Neural progenitor cell (in vitro differentiated cells): ENCODE results near the gene BBX. TPM values are rescaled to one million over a fixed set of nuclear protein-coding genes. Genes with fewer than 3 reads are reported as not detected.

Experiments used
- DNase-seq: peaks from one replicate; pipeline ENCODE4 v3.0.0-alpha.2; 2016; ENCODE audit warnings: low spot score
- H2AFZ ChIP-seq: fragments of 200-600 bp; sonication (generic); replicated peaks from 2 replicates; pipeline ENCODE4 v1.6.1; 2016; ENCODE audit warnings: antibody characterized with exemption
- H3F3A ChIP-seq: fragments of 200-600 bp; sonication (generic); 2 replicates; pipeline ENCODE4 v1.6.1; 2016; ENCODE audit warnings: antibody characterized with exemption, low read depth
- H3K27ac ChIP-seq: fragments of 200-600 bp; sonication (generic); 2 replicates; pipeline ENCODE4 v1.5.1; 2016; ENCODE audit warnings: mild to moderate bottlenecking
- H3K27me3 ChIP-seq: fragments of 200-600 bp; sonication (generic); 2 replicates; pipeline ENCODE4 v1.6.1; 2016; ENCODE audit warnings: mild to moderate bottlenecking, moderate library complexity
- H3K36me3 ChIP-seq: fragments of 200-600 bp; sonication (generic); 2 replicates; pipeline ENCODE4 v1.5.1; 2016
- H3K4me1 ChIP-seq: fragments of 200-600 bp; sonication (generic); 2 replicates; pipeline ENCODE4 v1.6.1; 2016; ENCODE audit warnings: mixed run types
- H3K4me2 ChIP-seq: fragments of 200-600 bp; sonication (generic); 2 replicates; pipeline ENCODE4 v1.6.1; 2016
- H3K4me3 ChIP-seq: fragments of 200-600 bp; sonication (generic); 2 replicates; pipeline ENCODE4 v1.5.1; 2016
- H3K79me2 ChIP-seq: fragments of 200-600 bp; sonication (generic); 2 replicates; pipeline ENCODE4 v1.6.1; 2016; ENCODE audit warnings: low read depth
- H3K9ac ChIP-seq: fragments of 200-600 bp; sonication (generic); 2 replicates; pipeline ENCODE4 v1.6.1; 2016
- H3K9me3 ChIP-seq: fragments of 200-600 bp; sonication (generic); 2 replicates; pipeline ENCODE4 v1.5.1; 2016; ENCODE audit warnings: low read depth
- H4K20me1 ChIP-seq: fragments of 200-600 bp; sonication (generic); 2 replicates; pipeline ENCODE4 v1.6.1; 2016; ENCODE audit warnings: low read depth
- H3K27ac Mint-ChIP-seq: 3 replicates; pipeline ENCODE4 v1.8.0; 2021; ENCODE audit warnings: mixed read lengths
- H3K27me3 Mint-ChIP-seq: 2 replicates; pipeline ENCODE4 v1.8.0; 2022; ENCODE audit warnings: low read depth, mild to moderate bottlenecking, inconsistent platforms, moderate library complexity, mixed read lengths; ENCODE audit not compliant: insufficient read depth
- H3K36me3 Mint-ChIP-seq: 3 replicates; pipeline ENCODE4 v1.8.0; 2021; ENCODE audit warnings: mixed read lengths
- H3K4me1 Mint-ChIP-seq: 3 replicates; pipeline ENCODE4 v1.8.0; 2021; ENCODE audit warnings: mixed read lengths
- H3K4me3 Mint-ChIP-seq: 3 replicates; pipeline ENCODE4 v1.8.0; 2021; ENCODE audit warnings: mild to moderate bottlenecking, moderate library complexity, mixed read lengths
- H3K9me3 Mint-ChIP-seq: 3 replicates; pipeline ENCODE4 v1.8.0; 2020; ENCODE audit warnings: mixed read lengths
- EZH2 ChIP-seq: fragments of 200-600 bp; sonication (generic); IDR thresholded peaks from 2 replicates; pipeline ENCODE4 v1.6.1; 2017; ENCODE audit warnings: antibody characterized with exemption, mild to moderate bottlenecking, moderate library complexity
- EZH2phosphoT487 ChIP-seq: fragments of 200-600 bp; sonication (generic); IDR thresholded peaks from 2 replicates; pipeline ENCODE4 v1.6.1; 2017; ENCODE audit warnings: antibody characterized with exemption
- total RNA-seq: library from RNA; depleted of rRNA; stranded (reverse); fragments of >200 nt; gene quantifications from 2 replicates; pipeline ENCODE4 v1.2.3, GENCODE V29; 2015; ENCODE audit warnings: low replicate concordance
- TF ChIP-seq, protein P1 (sequence below): fragments of 200-600 bp; sonication (generic); IDR thresholded peaks from 2 replicates; pipeline ENCODE4 v1.5.1; 2017; ENCODE audit warnings: antibody characterized with exemption, mild to moderate bottlenecking

BBX gene
- total RNA-seq, 1 donor from 2014 or later: 110 TPM

DNA sequence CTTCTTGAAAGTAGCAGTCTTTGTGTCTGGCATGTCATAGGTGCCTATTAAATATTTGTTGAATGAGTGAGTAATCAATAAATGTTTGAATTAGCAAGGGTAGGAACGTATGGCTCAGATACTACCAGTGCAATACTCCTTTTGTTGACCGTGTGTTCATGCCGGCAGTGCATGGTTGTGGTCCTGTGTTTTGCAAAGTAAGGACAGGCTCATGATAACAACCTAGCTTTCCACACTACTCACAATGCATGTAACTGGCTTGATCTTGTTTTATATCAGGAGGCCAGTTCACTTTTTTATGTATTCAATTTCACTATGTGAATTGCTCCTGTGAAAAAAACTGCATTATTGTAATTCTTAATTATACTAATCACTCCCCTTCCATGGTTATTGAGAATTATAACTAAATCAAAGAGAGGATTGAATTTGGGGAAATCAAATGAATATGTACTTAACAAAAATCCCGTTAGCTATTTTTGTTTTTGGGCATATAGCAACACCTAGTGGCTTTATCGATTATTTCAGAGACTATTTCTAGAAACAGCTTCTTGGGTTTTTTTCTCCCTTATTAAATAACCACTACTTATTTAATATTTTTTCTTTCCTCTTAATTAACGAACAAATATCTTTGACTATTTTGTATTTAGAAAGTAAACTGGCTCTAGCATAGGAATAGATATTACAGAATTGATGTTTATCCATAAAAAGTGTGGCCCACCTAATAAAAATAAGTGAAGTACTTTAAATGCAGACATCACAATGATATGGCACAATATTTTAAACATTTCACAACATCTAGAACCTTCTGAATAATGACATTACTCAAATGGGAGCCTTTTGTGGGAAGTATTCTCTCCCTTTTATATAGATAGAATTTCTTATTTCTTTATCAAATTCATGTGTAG lies 218.5 kb downstream of the BBX start:
- Mint-ChIP-seq H3K27me3 (no peaks in the 10 kb centered on the region), H3K4me1 (peaks cover 53% of the 10 kb centered on the region), H3K27ac (no peak overlapping the region), H3K36me3 (peaks cover 3% of the 10 kb centered on the region), H3K4me3 (no peak overlapping the region), H3K9me3 (no peaks in the 10 kb centered on the region)
- Histone ChIP-seq H3K4me1 (peaks cover 30% of the 10 kb centered on the region), H3F3A (no peaks in the 10 kb centered on the region), H3K4me2 (peak overlapping the region; percentile 59), H4K20me1 (peaks cover 31% of the 10 kb centered on the region), H3K27me3 (no peaks in the 10 kb centered on the region), H3K4me3 (no peak overlapping the region), H3K36me3 (no peaks in the 10 kb centered on the region), H3K79me2 (no peaks in the 10 kb centered on the region), H3K9ac (no peak overlapping the region), H3K27ac (no peak overlapping the region), H3K9me3 (no peaks in the 10 kb centered on the region), H2AFZ (no peak overlapping the region)
- no peak for DNase-seq
- TF ChIP-seq, protein P1, sequence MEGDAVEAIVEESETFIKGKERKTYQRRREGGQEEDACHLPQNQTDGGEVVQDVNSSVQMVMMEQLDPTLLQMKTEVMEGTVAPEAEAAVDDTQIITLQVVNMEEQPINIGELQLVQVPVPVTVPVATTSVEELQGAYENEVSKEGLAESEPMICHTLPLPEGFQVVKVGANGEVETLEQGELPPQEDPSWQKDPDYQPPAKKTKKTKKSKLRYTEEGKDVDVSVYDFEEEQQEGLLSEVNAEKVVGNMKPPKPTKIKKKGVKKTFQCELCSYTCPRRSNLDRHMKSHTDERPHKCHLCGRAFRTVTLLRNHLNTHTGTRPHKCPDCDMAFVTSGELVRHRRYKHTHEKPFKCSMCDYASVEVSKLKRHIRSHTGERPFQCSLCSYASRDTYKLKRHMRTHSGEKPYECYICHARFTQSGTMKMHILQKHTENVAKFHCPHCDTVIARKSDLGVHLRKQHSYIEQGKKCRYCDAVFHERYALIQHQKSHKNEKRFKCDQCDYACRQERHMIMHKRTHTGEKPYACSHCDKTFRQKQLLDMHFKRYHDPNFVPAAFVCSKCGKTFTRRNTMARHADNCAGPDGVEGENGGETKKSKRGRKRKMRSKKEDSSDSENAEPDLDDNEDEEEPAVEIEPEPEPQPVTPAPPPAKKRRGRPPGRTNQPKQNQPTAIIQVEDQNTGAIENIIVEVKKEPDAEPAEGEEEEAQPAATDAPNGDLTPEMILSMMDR: peak; percentile 57
- no peak for TF ChIP-seq EZH2phosphoT487

DNA sequence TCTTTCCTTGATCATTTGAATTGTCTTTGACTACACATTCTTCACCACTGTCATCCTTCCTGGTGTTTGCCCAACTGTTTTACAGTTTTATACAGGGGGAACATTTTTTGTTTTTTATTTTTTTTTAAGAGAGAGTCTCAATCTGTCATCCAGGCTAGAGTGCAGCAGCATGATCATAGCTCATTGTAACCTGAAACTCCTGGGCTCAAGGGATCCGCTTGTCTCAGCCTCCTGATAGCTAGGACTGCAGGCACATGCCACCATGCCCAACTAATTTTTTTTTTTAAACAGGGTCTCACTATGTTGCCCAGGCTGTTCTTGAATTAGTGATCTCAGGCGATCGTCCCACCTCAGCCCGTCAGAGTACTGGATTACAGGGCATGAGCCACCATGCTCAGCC lies 222.6 kb downstream of the BBX start:
- Mint-ChIP-seq H3K27me3 (no peaks in the 10 kb centered on the region), H3K4me1 (peaks cover 44% of the 10 kb centered on the region), H3K9me3 (no peaks in the 10 kb centered on the region), H3K4me3 (no peak overlapping the region), H3K27ac (no peak overlapping the region), H3K36me3 (peaks cover 5% of the 10 kb centered on the region)
- H3K27me3 ChIP-seq: no peaks in the 10 kb centered on the region
- H3F3A ChIP-seq: no peaks in the 10 kb centered on the region
- no peak overlapping the region for H3K4me2 ChIP-seq
- H3K36me3 ChIP-seq: no peaks in the 10 kb centered on the region
- H3K9me3 ChIP-seq: no peaks in the 10 kb centered on the region
- peaks cover 24% of the 10 kb centered on the region for H4K20me1 ChIP-seq
- no peak for DNase-seq
- no peak overlapping the region for H3K4me3 ChIP-seq
- no peak for TF ChIP-seq EZH2phosphoT487
- TF ChIP-seq, protein P1: no peak
- no peak for TF ChIP-seq EZH2
- no peak overlapping the region for H2AFZ ChIP-seq
- peaks cover 26% of the 10 kb centered on the region for H3K4me1 ChIP-seq
- H3K79me2 ChIP-seq: no peaks in the 10 kb centered on the region
- H3K9ac ChIP-seq: no peak overlapping the region
- no peak overlapping the region for H3K27ac ChIP-seq

DNA sequence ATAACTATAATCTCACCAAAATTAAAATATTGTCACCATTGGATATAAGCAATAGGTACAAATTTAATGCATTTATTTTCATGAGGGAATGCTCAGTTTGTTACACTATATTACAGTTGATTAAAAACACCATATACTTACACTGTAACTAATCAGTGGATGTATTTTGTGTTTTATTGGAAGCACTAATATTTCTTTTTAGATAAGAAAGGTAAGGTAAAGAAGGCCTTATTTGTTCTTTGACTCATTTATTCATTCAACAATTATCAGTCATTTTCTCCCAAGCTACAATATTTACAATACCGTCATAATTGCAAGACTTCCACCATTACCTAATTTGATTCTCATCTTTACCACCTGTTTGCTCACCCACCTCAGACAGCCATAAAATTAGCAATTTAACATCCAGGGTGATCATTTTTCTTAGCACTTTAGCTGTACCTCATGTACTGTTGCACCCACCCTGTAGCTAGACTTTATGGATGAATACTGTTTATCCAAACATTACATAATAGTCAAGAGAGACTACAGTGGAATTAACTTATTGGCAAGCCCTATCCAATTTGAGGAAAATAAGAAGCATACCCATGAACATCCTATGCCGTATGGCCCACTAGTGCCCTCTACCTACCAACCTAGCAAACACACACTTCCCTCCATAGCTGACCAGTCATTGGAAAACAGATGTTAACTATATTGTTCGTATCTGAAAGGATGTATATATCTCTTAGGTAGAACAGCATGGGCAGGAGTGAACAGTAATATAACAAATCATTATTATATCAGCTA lies 229.6 kb downstream of the BBX start:
- no peaks in the 10 kb centered on the region for H3K9me3 Mint-ChIP-seq
- peak; percentile 40 for DNase-seq
- peaks cover 6% of the 10 kb centered on the region for H3K4me1 ChIP-seq
- H3K27me3 ChIP-seq: no peaks in the 10 kb centered on the region
- H4K20me1 ChIP-seq: peaks cover 8% of the 10 kb centered on the region
- peaks cover 5% of the 10 kb centered on the region for H3K36me3 Mint-ChIP-seq
- H3K27ac ChIP-seq: no peak overlapping the region
- H3F3A ChIP-seq: no peaks in the 10 kb centered on the region
- no peak overlapping the region for H3K4me3 Mint-ChIP-seq
- H3K4me3 ChIP-seq: no peak overlapping the region
- H3K9ac ChIP-seq: no peak overlapping the region
- H3K27me3 Mint-ChIP-seq: no peaks in the 10 kb centered on the region
- no peak overlapping the region for H2AFZ ChIP-seq
- no peak for TF ChIP-seq EZH2phosphoT487
- TF ChIP-seq, protein P1: peak; percentile 72
- H3K79me2 ChIP-seq: no peaks in the 10 kb centered on the region
- peaks cover 6% of the 10 kb centered on the region for H3K4me1 Mint-ChIP-seq
- H3K36me3 ChIP-seq: peaks cover 13% of the 10 kb centered on the region
- no peak overlapping the region for H3K4me2 ChIP-seq
- no peak overlapping the region for H3K27ac Mint-ChIP-seq
- H3K9me3 ChIP-seq: no peaks in the 10 kb centered on the region
